ENCODE measurements around the gene PTPRJ. TPM values are rescaled to one million over a fixed set of nuclear protein-coding genes. Genes with fewer than 3 reads are reported as not detected.

Gene PTPRJ
- total and polyA plus RNA-seq, 7 donors: 0.32 to 12.4 (median 4.1) TPM

GRCh38 chr11:48150213-48150612 lies 169.9 kb downstream of the PTPRJ start:
- H3K4me1 ChIP-seq: no peaks in the 10 kb centered on the region
- intact Hi-C loops (cut with DNase I): no loop called here
- DNase-seq (no peak), ATAC-seq (no peak)
- 69 to 71% (median 71%) methylated on average over 4 of the region's 4 CpGs for WGBS, 3 donors
- no peaks in the 10 kb centered on the region for H3K27me3 ChIP-seq (ENCODE audit: insufficient read depth in 3 of 3, low read length in 2 of 3)
- no peaks in the 10 kb centered on the region for H3K9me3 ChIP-seq
- no peak overlapping the region for H3K27ac ChIP-seq
- TF ChIP-seq CTCF (IDR thresholded peaks at IDR 0.05): no peak
- H3K36me3 ChIP-seq (ENCODE audit: insufficient read depth in 1 of 2, low read depth in 1 of 2): peaks cover 3 to 30% of the 10 kb centered on the region in 2 donors
- no peak overlapping the region for H3K4me3 ChIP-seq

GRCh38 chr11:48154151-48154550 lies 173.8 kb downstream of the PTPRJ start:
- no peak for ATAC-seq
- no peaks in the 10 kb centered on the region for H3K9me3 ChIP-seq
- H3K4me1 ChIP-seq: no peaks in the 10 kb centered on the region
- intact Hi-C loops (cut with DNase I): no loop called here
- DNase-seq: no peak
- no peaks in the 10 kb centered on the region for H3K27me3 ChIP-seq (ENCODE audit: insufficient read depth in 3 of 3, low read length in 2 of 3)
- TF ChIP-seq CTCF (IDR thresholded peaks at IDR 0.05): no peak
- no peak overlapping the region for H3K27ac ChIP-seq
- WGBS, 3 donors: 89 to 92% (median 90%) methylated on average over 3 of the region's 3 CpGs
- H3K4me3 ChIP-seq: no peak overlapping the region
- peaks cover 0 to 36% of the 10 kb centered on the region in 2 donors for H3K36me3 ChIP-seq (ENCODE audit: insufficient read depth in 1 of 2, low read depth in 1 of 2)

GRCh38 chr11:48161951-48162884 lies 181.9 kb downstream of the PTPRJ start:
- no peak overlapping the region for H3K27ac ChIP-seq
- no peak for DNase-seq
- no peaks in the 10 kb centered on the region for H3K9me3 ChIP-seq
- ATAC-seq: no peak
- no peak for TF ChIP-seq CTCF (IDR thresholded peaks at IDR 0.05)
- no peaks in the 10 kb centered on the region for H3K27me3 ChIP-seq (ENCODE audit: insufficient read depth in 3 of 3, low read length in 2 of 3)
- intact Hi-C loops (cut with DNase I): no loop called here
- no peaks in the 10 kb centered on the region for H3K4me1 ChIP-seq
- H3K4me3 ChIP-seq: no peak overlapping the region
- 52 to 63% (median 52%) methylated on average over 6 of the region's 6 CpGs for WGBS, 3 donors
- H3K36me3 ChIP-seq (ENCODE audit: insufficient read depth in 1 of 2, low read depth in 1 of 2): peaks cover 0 to 4% of the 10 kb centered on the region in 2 donors

- intact Hi-C loops (cut with DNase I): no loop called here
- H3K9me3 ChIP-seq: no peaks in the 10 kb centered on the region
- no peak for TF ChIP-seq CTCF (IDR thresholded peaks at IDR 0.05)
- DNase-seq (no peak), ATAC-seq (no peak)
- no peak overlapping the region for H3K4me3 ChIP-seq
- H3K36me3 ChIP-seq (ENCODE audit: insufficient read depth in 1 of 2, low read depth in 1 of 2): peaks cover 0 to 4% of the 10 kb centered on the region in 2 donors
- no peaks in the 10 kb centered on the region for H3K4me1 ChIP-seq
- H3K27me3 ChIP-seq (ENCODE audit: insufficient read depth in 3 of 3, low read length in 2 of 3): no peaks in the 10 kb centered on the region
- no peak overlapping the region for H3K27ac ChIP-seq
- WGBS, 3 donors: 19 to 26% (median 23%) methylated on average over 1 of the region's 1 CpG
Observed at GRCh38 chr11:48162885-48163268, 182.5 kb downstream of the PTPRJ start.
